ENCODE data around the gene BAHD1.

The BAHD1 gene

DNA sequence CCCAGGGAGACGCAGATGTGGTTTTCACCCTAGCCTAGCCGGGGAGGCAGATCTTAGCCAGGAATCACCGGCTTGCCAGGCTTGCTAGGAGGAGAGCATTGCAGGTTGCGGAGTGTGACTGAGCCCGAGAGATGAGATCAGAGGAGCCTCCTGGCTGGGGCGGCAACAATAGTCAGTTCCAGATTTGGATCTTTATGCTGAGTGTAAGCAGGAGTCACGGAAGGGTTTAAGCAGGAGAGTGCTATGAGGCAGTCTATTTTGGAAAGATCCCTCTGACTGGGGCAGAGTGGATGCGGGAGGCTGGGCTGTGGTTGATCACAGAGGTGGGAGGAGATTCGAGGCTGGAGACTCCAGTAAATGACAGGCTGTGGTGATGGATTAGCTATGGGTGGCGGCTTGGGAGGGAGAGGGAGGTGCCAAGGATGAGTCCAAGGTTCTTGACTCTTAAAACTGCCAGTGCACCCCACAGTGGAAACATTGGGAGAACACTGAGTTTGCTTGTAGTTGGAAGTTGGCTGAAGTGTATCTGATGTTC lies 10.4 kb upstream of the BAHD1 start:
- no peak for DNase-seq (ENCODE audit: low read depth in 1 of 2, low spot score in 1 of 2)

DNA sequence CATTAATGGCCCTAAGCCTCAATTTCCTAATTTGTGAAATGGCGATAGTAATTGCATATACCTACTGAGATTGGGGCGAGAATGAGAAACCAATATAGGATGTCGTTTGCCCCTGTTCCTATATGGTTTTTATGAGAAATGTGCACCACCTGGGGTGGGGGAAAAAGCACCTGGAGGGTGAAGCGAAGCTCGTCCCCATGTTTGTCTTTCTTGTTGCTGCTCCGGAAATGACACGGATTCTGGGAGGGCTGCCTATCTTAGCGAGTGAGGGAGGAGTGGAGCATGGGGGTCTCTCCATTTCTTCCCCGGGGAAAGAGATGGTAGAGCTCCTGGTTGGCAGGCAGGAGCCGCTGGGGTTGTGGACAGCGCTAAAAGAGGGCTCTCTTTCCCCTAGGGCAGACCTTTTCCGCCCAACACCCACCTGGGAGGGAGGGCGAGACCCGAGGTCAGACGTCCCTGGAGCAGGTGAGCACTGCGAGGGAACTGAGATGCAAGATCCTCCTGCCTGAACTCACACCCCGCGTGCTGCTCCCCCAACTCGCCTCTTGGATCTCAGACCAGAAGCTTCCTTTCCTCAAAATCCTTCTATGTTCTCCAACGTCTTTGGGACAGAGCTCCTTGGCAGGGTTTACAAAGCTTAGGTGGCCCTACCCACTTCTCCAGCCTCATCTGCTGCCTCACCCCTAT lies 5.6 kb upstream of the BAHD1 start:
- TF ChIP-seq, protein P1, sequence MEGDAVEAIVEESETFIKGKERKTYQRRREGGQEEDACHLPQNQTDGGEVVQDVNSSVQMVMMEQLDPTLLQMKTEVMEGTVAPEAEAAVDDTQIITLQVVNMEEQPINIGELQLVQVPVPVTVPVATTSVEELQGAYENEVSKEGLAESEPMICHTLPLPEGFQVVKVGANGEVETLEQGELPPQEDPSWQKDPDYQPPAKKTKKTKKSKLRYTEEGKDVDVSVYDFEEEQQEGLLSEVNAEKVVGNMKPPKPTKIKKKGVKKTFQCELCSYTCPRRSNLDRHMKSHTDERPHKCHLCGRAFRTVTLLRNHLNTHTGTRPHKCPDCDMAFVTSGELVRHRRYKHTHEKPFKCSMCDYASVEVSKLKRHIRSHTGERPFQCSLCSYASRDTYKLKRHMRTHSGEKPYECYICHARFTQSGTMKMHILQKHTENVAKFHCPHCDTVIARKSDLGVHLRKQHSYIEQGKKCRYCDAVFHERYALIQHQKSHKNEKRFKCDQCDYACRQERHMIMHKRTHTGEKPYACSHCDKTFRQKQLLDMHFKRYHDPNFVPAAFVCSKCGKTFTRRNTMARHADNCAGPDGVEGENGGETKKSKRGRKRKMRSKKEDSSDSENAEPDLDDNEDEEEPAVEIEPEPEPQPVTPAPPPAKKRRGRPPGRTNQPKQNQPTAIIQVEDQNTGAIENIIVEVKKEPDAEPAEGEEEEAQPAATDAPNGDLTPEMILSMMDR (IDR thresholded peaks at IDR 0.05; ENCODE audit: insufficient read depth, low read length) = no peak
- no peak for TF ChIP-seq SPI1 (IDR thresholded peaks at IDR 0.05; ENCODE audit: borderline replicate concordance, low read depth)
- TF ChIP-seq GABPA (IDR thresholded peaks at IDR 0.05; ENCODE audit: low read depth) = no peak
- TF ChIP-seq, protein P2, sequence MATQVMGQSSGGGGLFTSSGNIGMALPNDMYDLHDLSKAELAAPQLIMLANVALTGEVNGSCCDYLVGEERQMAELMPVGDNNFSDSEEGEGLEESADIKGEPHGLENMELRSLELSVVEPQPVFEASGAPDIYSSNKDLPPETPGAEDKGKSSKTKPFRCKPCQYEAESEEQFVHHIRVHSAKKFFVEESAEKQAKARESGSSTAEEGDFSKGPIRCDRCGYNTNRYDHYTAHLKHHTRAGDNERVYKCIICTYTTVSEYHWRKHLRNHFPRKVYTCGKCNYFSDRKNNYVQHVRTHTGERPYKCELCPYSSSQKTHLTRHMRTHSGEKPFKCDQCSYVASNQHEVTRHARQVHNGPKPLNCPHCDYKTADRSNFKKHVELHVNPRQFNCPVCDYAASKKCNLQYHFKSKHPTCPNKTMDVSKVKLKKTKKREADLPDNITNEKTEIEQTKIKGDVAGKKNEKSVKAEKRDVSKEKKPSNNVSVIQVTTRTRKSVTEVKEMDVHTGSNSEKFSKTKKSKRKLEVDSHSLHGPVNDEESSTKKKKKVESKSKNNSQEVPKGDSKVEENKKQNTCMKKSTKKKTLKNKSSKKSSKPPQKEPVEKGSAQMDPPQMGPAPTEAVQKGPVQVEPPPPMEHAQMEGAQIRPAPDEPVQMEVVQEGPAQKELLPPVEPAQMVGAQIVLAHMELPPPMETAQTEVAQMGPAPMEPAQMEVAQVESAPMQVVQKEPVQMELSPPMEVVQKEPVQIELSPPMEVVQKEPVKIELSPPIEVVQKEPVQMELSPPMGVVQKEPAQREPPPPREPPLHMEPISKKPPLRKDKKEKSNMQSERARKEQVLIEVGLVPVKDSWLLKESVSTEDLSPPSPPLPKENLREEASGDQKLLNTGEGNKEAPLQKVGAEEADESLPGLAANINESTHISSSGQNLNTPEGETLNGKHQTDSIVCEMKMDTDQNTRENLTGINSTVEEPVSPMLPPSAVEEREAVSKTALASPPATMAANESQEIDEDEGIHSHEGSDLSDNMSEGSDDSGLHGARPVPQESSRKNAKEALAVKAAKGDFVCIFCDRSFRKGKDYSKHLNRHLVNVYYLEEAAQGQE (IDR thresholded peaks at IDR 0.05; ENCODE audit: insufficient replicate concordance, low read depth) = no peak
- TF ChIP-seq POLR2AphosphoS5 (IDR thresholded peaks at IDR 0.05; ENCODE audit: low read depth) = no peak
- Histone ChIP-seq H3K27ac (replicated peaks) (no peak overlapping the region), H3K27me3 (ENCODE audit: insufficient read depth, poor library complexity, severe bottlenecking) (peaks cover 25% of the 10 kb centered on the region), H3K4me3 (replicated peaks; ENCODE audit: insufficient read depth, low read length) (no peak overlapping the region)
- DNase-seq (ENCODE audit: low read depth in 1 of 2, low spot score in 1 of 2) = no peak

More for the DNA sequence above, 10.4 kb upstream of the BAHD1 start:
- Histone ChIP-seq H3K27ac (replicated peaks) (no peak overlapping the region), H3K27me3 (ENCODE audit: insufficient read depth, poor library complexity, severe bottlenecking) (peaks cover 2% of the 10 kb centered on the region), H3K4me3 (replicated peaks; ENCODE audit: insufficient read depth, low read length) (no peak overlapping the region)
- no peak for TF ChIP-seq POLR2AphosphoS5 (IDR thresholded peaks at IDR 0.05; ENCODE audit: low read depth)
- TF ChIP-seq, protein P1 (IDR thresholded peaks at IDR 0.05; ENCODE audit: insufficient read depth, low read length) = no peak
- no peak for TF ChIP-seq GABPA (IDR thresholded peaks at IDR 0.05; ENCODE audit: low read depth)
- TF ChIP-seq SPI1 (IDR thresholded peaks at IDR 0.05; ENCODE audit: borderline replicate concordance, low read depth) = no peak
- TF ChIP-seq, protein P2 (IDR thresholded peaks at IDR 0.05; ENCODE audit: insufficient replicate concordance, low read depth) = no peak

DNA sequence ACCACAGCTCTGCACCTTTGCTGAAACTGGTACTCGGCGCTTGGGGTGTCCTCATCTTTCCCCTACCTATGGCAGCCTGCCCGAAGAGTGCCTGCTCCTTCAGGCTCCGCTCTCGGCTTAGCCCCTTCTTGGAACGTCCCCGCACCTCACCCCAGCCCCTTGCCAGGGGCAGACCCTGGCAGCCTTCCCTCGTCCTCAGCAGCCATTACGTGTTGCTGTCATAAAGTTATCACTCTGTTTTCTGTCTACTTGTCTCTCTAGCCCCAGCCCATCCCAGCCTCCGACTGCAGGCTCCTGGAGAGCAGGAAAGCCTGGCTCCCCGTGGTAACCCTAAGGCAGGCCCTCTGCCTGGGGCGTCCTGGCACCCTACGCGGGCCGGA lies 5.1 kb upstream of the BAHD1 start:
- no peak overlapping the region for H3K27ac ChIP-seq (replicated peaks)
- H3K27me3 ChIP-seq (ENCODE audit: insufficient read depth, poor library complexity, severe bottlenecking) = peaks cover 25% of the 10 kb centered on the region
- H3K4me3 ChIP-seq (replicated peaks; ENCODE audit: insufficient read depth, low read length) = no peak overlapping the region
- TF ChIP-seq SPI1 (IDR thresholded peaks at IDR 0.05; ENCODE audit: borderline replicate concordance, low read depth) = no peak
- TF ChIP-seq GABPA (IDR thresholded peaks at IDR 0.05; ENCODE audit: low read depth) = no peak
- TF ChIP-seq POLR2AphosphoS5 (IDR thresholded peaks at IDR 0.05; ENCODE audit: low read depth) = no peak
- TF ChIP-seq, protein P1 (IDR thresholded peaks at IDR 0.05; ENCODE audit: insufficient read depth, low read length) = no peak
- TF ChIP-seq, protein P2 (IDR thresholded peaks at IDR 0.05; ENCODE audit: insufficient replicate concordance, low read depth) = no peak
- no peak for DNase-seq (ENCODE audit: low read depth in 1 of 2, low spot score in 1 of 2)
